HL-60 (cell line): Measurements from ENCODE around the gene TIPARP.

Experiments used
- DNase-seq, 2 experiments: peaks; one replicate each; pipeline ENCODE4 v3.0.0-alpha.2; 2010 to 2020; ENCODE audit warnings: low read depth in 1 of 2, low spot score in 1 of 2
- H3K27ac ChIP-seq: fragments of 250-450 bp; sonication (Bioruptor Pico); replicated peaks from 2 replicates; pipeline ENCODE4 v1.5.1; 2020; ENCODE audit warnings: mild to moderate bottlenecking, moderate library complexity
- H3K27me3 ChIP-seq: fragments of 250-450 bp; sonication (Bioruptor Pico); 2 replicates; pipeline ENCODE4 v1.5.1; 2021; ENCODE audit warnings: mild to moderate bottlenecking, moderate library complexity; ENCODE audit not compliant: insufficient read depth, poor library complexity, severe bottlenecking
- H3K4me3 ChIP-seq: replicated peaks from 2 replicates; pipeline ENCODE4 v1.5.1; 2011; ENCODE audit warnings: mild to moderate bottlenecking, control low read depth, low read length; ENCODE audit not compliant: insufficient read depth
- GABPA ChIP-seq: IDR thresholded peaks from 2 replicates; pipeline ENCODE4 v1.6.1; 2012; ENCODE audit warnings: low read depth
- POLR2AphosphoS5 ChIP-seq: IDR thresholded peaks from 2 replicates; pipeline ENCODE4 v1.6.1; 2012; ENCODE audit warnings: low read depth
- SPI1 ChIP-seq: IDR thresholded peaks from 2 replicates; pipeline ENCODE4 v1.6.1; 2012; ENCODE audit warnings: low read depth, mild to moderate bottlenecking, borderline replicate concordance
- TF ChIP-seq, protein P1 (sequence below): IDR thresholded peaks from one replicate; pipeline ENCODE4 v1.5.1; 2011; ENCODE audit warnings: low read length, control low read depth, inconsistent platforms; ENCODE audit not compliant: insufficient read depth
- TF ChIP-seq, protein P2 (sequence below): IDR thresholded peaks from 2 replicates; pipeline ENCODE4 v1.6.1; 2012; ENCODE audit warnings: low read depth; ENCODE audit not compliant: insufficient replicate concordance

Gene TIPARP

DNA sequence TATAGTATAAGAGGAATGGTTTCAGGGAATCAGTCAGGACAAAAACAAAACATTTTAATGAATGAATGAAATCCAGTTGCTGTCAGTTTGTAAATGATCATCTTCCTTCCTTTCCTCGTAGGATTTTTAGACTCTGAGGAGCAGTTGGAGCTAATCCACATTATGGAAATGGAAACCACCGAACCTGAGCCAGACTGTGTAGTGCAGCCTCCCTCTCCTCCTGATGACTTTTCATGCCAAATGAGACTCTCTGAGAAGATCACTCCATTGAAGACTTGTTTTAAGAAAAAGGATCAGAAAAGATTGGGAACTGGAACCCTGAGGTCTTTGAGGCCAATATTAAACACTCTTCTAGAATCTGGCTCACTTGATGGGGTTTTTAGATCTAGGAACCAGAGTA, 3.1 kb downstream of the TIPARP start:
- H3K27ac ChIP-seq = no peak overlapping the region
- no peak overlapping the region for H3K4me3 ChIP-seq
- TF ChIP-seq SPI1 = no peak
- TF ChIP-seq GABPA = no peak
- TF ChIP-seq POLR2AphosphoS5 = no peak
- TF ChIP-seq, protein P1, sequence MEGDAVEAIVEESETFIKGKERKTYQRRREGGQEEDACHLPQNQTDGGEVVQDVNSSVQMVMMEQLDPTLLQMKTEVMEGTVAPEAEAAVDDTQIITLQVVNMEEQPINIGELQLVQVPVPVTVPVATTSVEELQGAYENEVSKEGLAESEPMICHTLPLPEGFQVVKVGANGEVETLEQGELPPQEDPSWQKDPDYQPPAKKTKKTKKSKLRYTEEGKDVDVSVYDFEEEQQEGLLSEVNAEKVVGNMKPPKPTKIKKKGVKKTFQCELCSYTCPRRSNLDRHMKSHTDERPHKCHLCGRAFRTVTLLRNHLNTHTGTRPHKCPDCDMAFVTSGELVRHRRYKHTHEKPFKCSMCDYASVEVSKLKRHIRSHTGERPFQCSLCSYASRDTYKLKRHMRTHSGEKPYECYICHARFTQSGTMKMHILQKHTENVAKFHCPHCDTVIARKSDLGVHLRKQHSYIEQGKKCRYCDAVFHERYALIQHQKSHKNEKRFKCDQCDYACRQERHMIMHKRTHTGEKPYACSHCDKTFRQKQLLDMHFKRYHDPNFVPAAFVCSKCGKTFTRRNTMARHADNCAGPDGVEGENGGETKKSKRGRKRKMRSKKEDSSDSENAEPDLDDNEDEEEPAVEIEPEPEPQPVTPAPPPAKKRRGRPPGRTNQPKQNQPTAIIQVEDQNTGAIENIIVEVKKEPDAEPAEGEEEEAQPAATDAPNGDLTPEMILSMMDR = no peak
- TF ChIP-seq, protein P2, sequence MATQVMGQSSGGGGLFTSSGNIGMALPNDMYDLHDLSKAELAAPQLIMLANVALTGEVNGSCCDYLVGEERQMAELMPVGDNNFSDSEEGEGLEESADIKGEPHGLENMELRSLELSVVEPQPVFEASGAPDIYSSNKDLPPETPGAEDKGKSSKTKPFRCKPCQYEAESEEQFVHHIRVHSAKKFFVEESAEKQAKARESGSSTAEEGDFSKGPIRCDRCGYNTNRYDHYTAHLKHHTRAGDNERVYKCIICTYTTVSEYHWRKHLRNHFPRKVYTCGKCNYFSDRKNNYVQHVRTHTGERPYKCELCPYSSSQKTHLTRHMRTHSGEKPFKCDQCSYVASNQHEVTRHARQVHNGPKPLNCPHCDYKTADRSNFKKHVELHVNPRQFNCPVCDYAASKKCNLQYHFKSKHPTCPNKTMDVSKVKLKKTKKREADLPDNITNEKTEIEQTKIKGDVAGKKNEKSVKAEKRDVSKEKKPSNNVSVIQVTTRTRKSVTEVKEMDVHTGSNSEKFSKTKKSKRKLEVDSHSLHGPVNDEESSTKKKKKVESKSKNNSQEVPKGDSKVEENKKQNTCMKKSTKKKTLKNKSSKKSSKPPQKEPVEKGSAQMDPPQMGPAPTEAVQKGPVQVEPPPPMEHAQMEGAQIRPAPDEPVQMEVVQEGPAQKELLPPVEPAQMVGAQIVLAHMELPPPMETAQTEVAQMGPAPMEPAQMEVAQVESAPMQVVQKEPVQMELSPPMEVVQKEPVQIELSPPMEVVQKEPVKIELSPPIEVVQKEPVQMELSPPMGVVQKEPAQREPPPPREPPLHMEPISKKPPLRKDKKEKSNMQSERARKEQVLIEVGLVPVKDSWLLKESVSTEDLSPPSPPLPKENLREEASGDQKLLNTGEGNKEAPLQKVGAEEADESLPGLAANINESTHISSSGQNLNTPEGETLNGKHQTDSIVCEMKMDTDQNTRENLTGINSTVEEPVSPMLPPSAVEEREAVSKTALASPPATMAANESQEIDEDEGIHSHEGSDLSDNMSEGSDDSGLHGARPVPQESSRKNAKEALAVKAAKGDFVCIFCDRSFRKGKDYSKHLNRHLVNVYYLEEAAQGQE = no peak
- DNase-seq = no peak
- H3K27me3 ChIP-seq = no peaks in the 10 kb centered on the region

DNA sequence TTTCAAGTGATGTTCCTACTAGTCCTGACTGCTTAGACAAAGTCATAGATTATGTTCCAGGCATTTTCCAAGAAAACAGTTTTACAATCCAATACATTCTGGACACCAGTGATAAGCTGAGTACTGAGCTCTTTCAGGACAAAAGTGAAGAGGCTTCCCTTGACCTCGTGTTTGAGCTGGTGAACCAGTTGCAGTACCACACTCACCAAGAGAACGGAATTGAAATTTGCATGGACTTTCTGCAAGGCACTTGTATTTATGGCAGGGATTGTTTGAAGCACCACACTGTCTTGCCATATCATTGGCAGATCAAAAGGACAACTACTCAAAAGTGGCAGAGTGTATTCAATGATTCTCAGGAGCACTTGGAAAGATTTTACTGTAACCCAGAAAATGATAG, 3.8 kb downstream of the TIPARP start:
- H3K4me3 ChIP-seq = no peak overlapping the region
- no peak overlapping the region for H3K27ac ChIP-seq
- H3K27me3 ChIP-seq = no peaks in the 10 kb centered on the region
- DNase-seq = no peak
- TF ChIP-seq, protein P2 = no peak
- TF ChIP-seq GABPA = no peak
- TF ChIP-seq POLR2AphosphoS5 = no peak
- TF ChIP-seq, protein P1 = no peak
- TF ChIP-seq SPI1 = no peak

DNA sequence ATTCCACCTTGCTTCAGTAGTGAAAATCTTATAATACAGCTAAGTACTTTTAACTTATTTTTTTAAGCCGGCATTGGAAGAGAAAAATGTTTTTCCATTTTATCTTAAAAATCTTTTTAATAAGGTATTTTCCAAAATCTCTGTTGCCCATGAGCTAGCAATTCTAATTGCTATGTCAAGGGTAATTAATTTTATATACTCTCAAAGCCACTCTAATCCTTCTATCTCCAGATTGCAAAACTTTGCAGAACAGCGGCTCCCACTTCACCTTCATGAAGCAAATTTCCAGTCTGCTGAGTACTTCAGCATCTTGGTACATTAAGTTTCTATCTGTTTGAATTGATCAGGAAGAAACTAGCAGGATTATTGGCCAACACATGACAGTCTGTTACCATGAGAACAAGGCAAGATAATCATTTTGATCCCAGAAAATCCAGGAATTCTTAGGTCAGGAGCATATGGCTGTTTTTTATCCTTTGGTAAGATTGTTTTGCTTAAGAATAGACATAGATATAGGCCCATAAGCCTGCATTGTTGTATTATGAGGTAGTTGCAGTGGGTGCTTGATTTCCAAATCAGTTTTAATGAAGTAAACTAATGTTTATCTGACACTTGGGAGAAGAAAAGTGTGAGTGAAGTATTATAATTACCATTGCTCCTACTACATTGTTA, 6.0 kb downstream of the TIPARP start:
- H3K27ac ChIP-seq = peak overlapping the region; percentile 76
- H3K4me3 ChIP-seq = no peak overlapping the region
- DNase-seq = no peak
- no peaks in the 10 kb centered on the region for H3K27me3 ChIP-seq
- TF ChIP-seq SPI1 = no peak
- TF ChIP-seq, protein P1 = no peak
- TF ChIP-seq, protein P2 = no peak
- no peak for TF ChIP-seq GABPA
